Measurements from ENCODE around the gene TRIM46.
"Not testable (repeated sequence)": the region's sequence is repeated elsewhere in the genome, so short reads cannot be mapped to it uniquely, and the experiment has no call there.

TRIM46 gene

GRCh38 chr1:155197901-155198546, 24.4 kb downstream of the TRIM46 start:
- in situ Hi-C loops (cut with MboI; ENCODE audit: low pct_unique_long_range_greater_than_20kb, low sequenced_read_pairs) = no loop called here
- no peak for DNase-seq

- in situ Hi-C loops (cut with MboI; ENCODE audit: low pct_unique_long_range_greater_than_20kb, low sequenced_read_pairs) = no loop called here
- DNase-seq = no peak
Observed at GRCh38 chr1:155198547-155198906, 24.9 kb downstream of the TRIM46 start.

DNA sequence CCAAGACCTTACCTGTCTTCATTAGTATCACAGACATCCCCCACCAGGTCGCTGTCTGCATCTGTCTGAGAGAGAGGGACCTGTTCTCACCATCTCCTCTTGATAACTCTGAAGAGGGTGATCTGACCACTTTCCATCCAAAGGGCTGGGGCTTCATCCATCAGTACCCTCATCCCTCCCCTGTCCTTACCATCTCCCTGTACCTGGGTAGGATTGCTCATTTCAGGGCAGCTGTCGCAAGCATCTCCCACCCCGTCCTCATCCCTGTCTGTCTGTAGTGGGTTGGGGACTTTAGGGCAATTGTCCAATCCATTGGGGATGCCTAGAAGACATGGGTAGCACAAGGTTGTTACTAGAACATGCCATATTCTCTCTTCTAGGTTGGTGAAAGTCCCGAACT, 26.1 kb downstream of the TRIM46 start:
- in situ Hi-C loops (cut with MboI; ENCODE audit: low pct_unique_long_range_greater_than_20kb, low sequenced_read_pairs) = no loop called here
- DNase-seq = no peak

DNA sequence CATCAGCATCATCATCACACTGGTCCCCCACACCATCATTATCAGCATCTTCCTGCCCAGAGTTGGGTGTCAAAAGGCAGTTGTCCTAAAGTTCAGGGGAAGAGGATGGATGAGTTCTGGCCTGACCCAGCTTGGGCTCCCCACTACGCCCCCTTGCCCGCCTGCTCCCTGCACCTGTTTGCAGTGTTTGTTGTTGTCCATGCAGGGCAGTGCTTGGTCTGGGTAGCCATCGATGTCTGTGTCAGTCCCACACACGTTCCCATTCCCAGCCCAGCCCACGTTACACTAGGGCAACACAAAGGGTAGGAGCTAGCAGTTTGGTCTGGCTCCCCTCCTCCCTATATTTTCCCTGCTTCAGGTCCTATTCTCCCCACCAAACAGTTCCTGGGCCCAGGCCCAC, 27.3 kb downstream of the TRIM46 start:
- DNase-seq = no peak
- in situ Hi-C loops (cut with MboI; ENCODE audit: low pct_unique_long_range_greater_than_20kb, low sequenced_read_pairs) = no loop called here

DNA sequence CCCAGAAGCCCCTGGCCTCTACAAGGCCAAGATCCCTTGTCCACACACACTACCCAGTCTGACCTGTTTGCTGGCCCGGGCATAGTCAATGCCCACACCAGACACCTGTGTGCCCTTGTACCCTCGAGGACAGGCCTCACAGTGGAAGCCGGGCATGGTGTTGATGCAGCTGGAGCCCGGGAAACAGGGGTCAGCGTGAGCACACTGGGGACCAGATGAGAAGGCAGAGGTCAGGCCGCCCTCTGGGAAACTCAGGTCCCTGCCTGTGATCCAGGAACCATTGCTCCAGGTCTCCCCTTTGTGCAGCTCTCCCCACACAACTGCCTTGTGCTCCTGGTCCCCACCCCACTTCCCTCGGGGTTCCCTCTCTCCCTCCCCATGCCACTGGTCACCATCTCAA, 28.5 kb downstream of the TRIM46 start:
- in situ Hi-C loops (cut with MboI; ENCODE audit: low pct_unique_long_range_greater_than_20kb, low sequenced_read_pairs) = no loop called here
- no peak for DNase-seq

DNA sequence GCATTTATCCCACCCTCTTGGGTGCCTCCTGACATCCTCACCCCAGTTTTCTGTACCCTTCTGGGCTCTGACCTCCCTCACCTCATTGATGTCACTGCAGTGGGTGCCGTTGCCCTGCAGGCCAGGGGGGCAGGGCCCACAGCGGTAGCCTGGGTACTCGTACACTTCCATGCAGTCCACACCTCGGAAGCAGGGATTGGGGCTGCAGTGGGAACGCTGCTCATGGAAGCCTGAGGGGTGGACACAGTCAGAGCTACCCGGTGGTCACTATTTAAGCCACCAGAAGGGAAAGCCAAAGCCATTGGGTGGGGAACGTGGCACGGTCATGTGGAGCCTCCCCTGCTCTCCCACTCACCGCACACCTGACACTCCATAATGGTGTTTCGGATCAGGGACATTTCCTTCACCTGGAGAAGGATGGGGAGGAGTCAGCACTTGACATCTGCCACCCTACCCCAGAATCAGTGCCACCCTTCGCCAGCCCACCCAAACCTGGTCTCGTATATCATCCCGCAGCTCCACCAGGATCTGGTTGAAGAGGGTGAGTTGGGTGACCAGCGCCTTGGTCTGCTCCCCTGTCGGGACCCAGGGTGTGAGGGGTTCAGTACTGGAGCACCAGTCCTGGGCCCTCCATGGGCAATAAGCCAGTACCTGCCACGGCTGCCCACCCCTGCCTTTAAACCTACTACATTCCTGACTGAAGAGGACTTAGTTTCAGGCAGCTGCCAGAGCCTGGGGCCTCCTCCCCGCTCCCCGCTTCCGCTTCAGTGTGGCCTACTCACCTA, 29.3 kb downstream of the TRIM46 start:
- in situ Hi-C loops (cut with MboI; ENCODE audit: low pct_unique_long_range_greater_than_20kb, low sequenced_read_pairs) = no loop called here
- DNase-seq = no peak

DNA sequence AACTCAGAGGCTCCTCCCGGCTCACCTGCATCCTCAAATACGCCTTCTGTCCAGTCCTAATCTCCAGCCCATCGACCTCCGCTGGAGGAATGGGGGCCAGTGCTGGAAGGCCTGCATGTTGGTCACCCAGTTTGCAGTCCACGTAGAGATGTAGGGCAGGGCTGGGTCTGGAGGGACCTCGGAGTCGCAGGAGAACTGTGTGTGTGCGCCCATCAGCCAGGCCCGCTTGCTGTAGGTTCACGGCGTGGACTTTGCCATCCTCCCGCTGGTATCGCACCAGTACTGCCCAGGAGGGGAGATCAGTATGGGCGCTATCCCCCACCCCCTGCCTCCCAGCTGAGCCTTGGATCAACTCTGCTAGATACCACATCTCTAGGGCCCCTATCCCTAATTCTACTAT, 31.4 kb downstream of the TRIM46 start:
- in situ Hi-C loops (cut with MboI; ENCODE audit: low pct_unique_long_range_greater_than_20kb, low sequenced_read_pairs) = no loop called here
- no peak for DNase-seq

DNA sequence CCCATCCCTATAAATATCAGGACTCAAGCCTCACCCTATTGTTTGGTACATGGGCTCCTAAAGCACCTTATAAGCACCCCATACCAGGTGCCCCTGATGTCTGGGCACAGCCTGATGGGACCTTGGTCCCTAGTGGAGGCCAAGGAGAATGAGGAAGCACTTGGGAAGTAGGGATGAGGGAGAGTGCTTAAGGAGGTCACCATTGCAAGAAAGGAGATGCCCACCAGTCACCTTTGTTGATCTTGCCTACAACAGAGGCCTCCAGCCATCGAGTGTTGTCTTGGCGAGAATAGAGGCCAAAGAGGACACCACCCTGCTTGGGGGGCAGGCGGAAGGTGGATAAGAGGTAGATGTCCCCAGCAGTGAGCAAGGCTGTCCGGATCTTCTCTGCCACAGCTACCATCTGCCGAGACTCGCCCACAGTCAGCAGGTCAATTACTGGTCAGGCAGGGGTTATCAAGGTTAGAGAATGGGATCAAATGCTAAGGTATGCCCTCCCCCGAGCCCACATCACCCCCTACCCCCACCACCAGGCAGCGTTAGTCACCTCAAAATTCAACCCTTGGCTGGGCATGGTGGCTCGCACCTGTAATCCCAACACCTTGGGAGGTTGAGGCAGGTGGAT, 32.4 kb downstream of the TRIM46 start:
- no peak for DNase-seq
- in situ Hi-C loops (cut with MboI; ENCODE audit: low pct_unique_long_range_greater_than_20kb, low sequenced_read_pairs) = no loop called here

DNA sequence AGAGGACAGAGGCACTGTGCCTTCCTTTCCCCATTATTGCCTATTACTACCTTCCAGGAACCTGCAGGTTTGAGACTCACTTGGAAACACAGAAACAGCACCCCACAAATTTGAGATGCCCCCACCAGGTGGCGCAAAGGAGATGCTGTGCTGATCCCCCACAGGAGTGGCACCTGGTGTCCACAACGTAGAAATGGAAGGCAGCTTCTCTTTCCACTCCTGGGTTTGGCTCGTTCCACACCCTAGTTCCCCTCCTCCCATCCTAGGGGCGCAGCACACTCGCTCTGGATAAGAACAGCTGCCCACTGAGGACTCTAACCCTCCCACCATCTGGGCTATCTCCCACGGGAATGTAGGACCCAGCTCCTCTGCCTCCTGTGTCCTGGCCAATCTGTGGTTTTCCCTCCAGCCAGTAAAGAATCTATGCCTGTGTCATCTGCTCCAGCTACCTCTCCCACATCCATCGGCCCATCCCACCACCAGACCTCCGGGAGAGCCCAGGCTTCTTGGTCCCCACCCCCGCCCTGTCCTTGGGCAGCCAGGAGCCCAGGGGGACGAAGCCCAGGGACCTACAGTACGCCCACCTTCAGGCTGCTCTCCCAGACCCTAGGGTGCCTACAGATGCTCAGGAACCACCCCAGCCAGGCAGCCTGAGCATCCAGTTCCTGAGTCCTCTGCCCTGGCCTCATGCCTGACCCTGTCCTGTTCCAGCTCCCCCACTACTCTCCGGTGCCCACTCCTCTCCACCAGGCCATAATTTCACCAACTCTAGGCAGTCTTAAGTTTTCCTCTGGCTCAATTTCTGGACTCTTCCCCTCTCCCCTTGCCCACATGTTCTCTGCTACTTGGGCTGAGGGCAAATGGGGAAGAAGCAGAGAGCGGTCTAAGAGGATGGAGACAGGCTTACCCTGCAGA, 33.5 kb downstream of the TRIM46 start:
- in situ Hi-C loops (cut with MboI; ENCODE audit: low pct_unique_long_range_greater_than_20kb, low sequenced_read_pairs) = no loop called here
- DNase-seq = peak; percentile 92

DNA sequence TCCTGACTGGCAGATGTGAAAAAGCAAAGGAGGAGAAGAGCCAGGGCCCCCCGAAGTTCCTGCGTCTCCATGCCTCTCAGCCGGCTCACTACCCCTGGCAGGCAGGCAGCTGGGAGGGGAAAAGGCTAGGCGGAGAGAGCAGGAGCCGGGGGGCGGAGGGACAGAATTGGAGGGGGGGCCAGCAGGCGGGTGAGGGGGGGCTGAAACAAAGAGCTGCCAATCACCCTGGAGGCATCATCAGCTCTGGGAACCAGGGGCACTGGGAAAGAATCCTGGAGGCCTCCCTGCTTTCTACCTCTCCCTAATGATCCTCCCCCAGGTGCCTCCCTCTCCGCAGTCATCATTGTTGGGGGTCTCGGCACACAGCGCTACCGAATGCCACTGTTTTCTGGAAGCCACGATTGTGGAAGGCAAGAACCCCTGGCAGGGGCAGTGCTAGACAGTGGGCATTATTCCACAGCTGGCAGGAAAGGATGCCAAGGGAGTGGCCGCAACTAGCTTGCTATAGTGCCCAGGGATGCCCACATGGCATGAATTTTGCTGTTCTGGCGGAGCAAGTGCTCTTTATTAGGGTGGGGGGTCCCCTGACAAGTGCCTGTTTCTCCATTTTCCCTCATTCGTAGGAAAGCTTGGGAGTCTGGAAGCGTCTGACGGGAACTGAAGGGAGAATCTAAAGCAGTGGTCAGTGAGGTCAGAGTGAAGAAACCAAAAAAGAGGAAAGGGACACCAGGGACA, 34.3 kb downstream of the TRIM46 start, which contains the start of gene THBS3:
THBS3 (minus strand) TSS at position 92 of the 735 bp plus-strand sequence; CDS start at position 71, 21 bp downstream.
- DNase-seq = no peak

GRCh38 chr1:155208541-155209311, 35.1 kb downstream of the TRIM46 start, which contains the start of gene MTX1:
Gene MTX1, plus strand, starts transcription at chr1:155208695. Its CDS starts 110 bp downstream, at chr1:155208805.
- in situ Hi-C loops (cut with MboI; ENCODE audit: low pct_unique_long_range_greater_than_20kb, low sequenced_read_pairs) = no loop called here
- DNase-seq = peak; percentile 74

More for the DNA sequence above, 34.3 kb downstream of the TRIM46 start, which contains the start of gene THBS3:
- in situ Hi-C loops (cut with MboI; ENCODE audit: low pct_unique_long_range_greater_than_20kb, low sequenced_read_pairs) = no loop called here

- no peak for DNase-seq
- in situ Hi-C loops (cut with MboI; ENCODE audit: low pct_unique_long_range_greater_than_20kb, low sequenced_read_pairs) = no loop called here
Observed at GRCh38 chr1:155209312-155209721, 35.7 kb downstream of the TRIM46 start.

DNA sequence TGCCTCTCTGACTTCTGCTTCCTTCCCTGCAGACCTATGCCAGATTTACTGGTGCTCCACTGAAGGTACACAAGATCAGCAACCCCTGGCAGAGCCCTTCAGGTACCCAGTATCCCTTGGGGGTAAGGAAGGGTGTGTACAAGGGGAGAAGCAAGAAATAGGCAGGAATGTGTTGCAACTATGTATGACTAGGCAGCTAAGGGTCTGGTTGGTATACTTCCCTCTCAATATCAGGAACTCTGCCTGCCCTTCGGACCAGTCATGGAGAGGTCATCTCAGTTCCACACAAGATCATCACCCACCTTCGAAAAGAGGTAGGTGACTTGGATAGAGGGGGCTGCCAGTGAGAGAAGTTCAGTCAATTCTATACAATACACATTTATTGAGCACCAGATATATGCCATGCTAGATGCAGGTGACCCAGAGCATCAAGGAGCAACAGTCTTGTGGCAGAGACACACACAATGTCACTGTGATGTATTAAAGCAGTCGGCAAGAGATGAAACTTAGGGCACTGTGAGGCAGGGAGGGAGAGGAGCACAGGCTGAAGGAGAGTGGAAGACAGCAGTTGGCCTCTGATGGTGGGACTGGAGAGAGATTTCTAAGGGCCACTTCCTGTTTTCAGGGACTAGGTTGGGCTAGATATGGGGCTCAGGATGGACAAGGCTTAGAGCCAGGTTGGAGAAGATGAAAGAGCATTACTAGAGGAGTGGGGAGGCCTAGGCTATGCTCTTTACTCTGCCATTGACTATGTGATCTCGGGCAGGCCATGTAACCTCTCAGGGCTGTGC, 36.9 kb downstream of the TRIM46 start:
- no peak for DNase-seq
- in situ Hi-C loops (cut with MboI; ENCODE audit: low pct_unique_long_range_greater_than_20kb, low sequenced_read_pairs) = no loop called here

DNA sequence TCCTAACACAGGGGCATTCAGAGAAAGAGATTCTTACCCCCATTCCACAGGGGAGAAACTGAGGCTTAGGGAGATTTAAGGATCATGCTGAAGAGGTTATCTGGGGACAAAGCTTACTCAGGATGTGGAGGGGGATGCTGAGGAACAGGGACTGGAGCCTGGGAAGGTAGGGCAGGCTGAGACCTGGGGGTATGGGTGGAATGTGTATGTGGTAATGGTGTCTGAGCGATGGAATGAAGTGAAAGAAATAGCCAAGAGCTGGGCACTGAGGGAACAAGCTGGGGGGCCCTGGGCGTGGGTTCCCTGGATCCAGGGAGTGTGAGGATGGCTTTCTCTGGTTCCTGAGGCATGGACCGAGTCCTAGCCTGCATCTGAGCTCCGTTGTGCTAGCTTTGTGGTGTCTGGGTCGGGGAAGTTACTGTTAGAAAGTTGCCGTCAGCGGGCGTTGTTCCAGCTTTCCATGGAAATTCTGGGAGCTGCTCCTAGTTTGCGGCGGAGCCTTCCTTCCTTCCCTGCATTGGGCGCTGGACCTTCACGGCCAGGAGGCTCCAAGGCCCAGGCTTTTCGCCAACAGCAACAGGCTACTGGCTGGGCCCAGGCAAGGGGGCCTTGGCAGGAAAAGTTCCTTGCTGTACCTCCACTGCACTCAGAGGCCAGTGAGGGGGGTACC, 37.9 kb downstream of the TRIM46 start:
- DNase-seq; in situ Hi-C loops (cut with MboI; ENCODE audit: low pct_unique_long_range_greater_than_20kb, low sequenced_read_pairs): not testable (repeated sequence)

GRCh38 chr1:155212051-155212440, 38.4 kb downstream of the TRIM46 start:
- DNase-seq; in situ Hi-C loops (cut with MboI; ENCODE audit: low pct_unique_long_range_greater_than_20kb, low sequenced_read_pairs): not testable (repeated sequence)

GRCh38 chr1:155214702-155215101, 41.1 kb downstream of the TRIM46 start:
- DNase-seq; in situ Hi-C loops (cut with MboI; ENCODE audit: low pct_unique_long_range_greater_than_20kb, low sequenced_read_pairs): not testable (repeated sequence)

All from KBM-7 (cell line).